Tibial nerve (tissue), 4 donors: Measurements from ENCODE around the gene WNT3A.

Experiments
- EP300 ChIP-seq, 2 donors: sonication (generic); formaldehyde crosslinking; IDR thresholded peaks; one replicate each; pipeline ENCODE4 v1.6.1; 2017; ENCODE audit warnings: antibody characterized with exemption in 2 of 2, mild to moderate bottlenecking in 1 of 2
- POLR2A ChIP-seq, 2 donors: fragments of 450-650 bp; IDR thresholded peaks; one replicate each; pipeline ENCODE4 v1.6.1; 2017; ENCODE audit warnings: antibody characterized with exemption in 2 of 2, mild to moderate bottlenecking in 2 of 2, moderate library complexity in 2 of 2
- TF ChIP-seq, protein P1 (sequence below), 5 experiments: fragments of 200-600 bp in 3 of 5; fragments of 450-650 bp in 2 of 5; sonication (generic) in 3 of 5; IDR thresholded peaks; one replicate each; pipeline ENCODE4 v1.5.1; 2016 to 2019; ENCODE audit warnings: antibody characterized with exemption in 5 of 5, mild to moderate bottlenecking in 3 of 5, moderate library complexity in 2 of 5

GRCh38 chr1:228102791-228103620 lies 96.2 kb downstream of the WNT3A start, which contains the start of gene C1orf35:
- TF ChIP-seq, protein P1, sequence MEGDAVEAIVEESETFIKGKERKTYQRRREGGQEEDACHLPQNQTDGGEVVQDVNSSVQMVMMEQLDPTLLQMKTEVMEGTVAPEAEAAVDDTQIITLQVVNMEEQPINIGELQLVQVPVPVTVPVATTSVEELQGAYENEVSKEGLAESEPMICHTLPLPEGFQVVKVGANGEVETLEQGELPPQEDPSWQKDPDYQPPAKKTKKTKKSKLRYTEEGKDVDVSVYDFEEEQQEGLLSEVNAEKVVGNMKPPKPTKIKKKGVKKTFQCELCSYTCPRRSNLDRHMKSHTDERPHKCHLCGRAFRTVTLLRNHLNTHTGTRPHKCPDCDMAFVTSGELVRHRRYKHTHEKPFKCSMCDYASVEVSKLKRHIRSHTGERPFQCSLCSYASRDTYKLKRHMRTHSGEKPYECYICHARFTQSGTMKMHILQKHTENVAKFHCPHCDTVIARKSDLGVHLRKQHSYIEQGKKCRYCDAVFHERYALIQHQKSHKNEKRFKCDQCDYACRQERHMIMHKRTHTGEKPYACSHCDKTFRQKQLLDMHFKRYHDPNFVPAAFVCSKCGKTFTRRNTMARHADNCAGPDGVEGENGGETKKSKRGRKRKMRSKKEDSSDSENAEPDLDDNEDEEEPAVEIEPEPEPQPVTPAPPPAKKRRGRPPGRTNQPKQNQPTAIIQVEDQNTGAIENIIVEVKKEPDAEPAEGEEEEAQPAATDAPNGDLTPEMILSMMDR (IDR thresholded peaks at IDR 0.05) = peak in 1 of 5 experiments; percentile 53
- peak; percentile 82 to 97 for TF ChIP-seq EP300 (IDR thresholded peaks at IDR 0.05)
- peak; percentile 42 to 82 for TF ChIP-seq POLR2A (IDR thresholded peaks at IDR 0.05)
